Fibroblast of the aortic adventitia (primary cell): Measurements from ENCODE around the gene C5AR2. TPM values are rescaled to one million over a fixed set of nuclear protein-coding genes. Genes with fewer than 3 reads are reported as not detected.

Experiments
- DNase-seq: peaks from one replicate; pipeline ENCODE4 v3.0.0-alpha.2; 2010; ENCODE audit warnings: low read depth
- H3K4me3 ChIP-seq: 2 replicates; pipeline ENCODE4 v1.5.1; 2011; ENCODE audit warnings: low read depth, mild to moderate bottlenecking, control low read depth, low read length, moderate library complexity
- total RNA-seq: library from RNA; depleted of rRNA; stranded (reverse); fragments of >200 nt; gene quantifications from 2 replicates; pipeline ENCODE4 v1.2.3, GENCODE V29; 2012; ENCODE audit warnings: low replicate concordance
- TF ChIP-seq, protein P1 (sequence below): IDR thresholded peaks from 2 replicates; pipeline ENCODE4 v1.5.1; 2011; ENCODE audit warnings: mild to moderate bottlenecking, low read length, control low read depth, inconsistent platforms; ENCODE audit not compliant: insufficient read depth

C5AR2 gene
- total RNA-seq, 1 donor = 0.63 TPM

GRCh38 chr19:47372603-47373002 lies 40.6 kb downstream of the C5AR2 start:
- TF ChIP-seq, protein P1, sequence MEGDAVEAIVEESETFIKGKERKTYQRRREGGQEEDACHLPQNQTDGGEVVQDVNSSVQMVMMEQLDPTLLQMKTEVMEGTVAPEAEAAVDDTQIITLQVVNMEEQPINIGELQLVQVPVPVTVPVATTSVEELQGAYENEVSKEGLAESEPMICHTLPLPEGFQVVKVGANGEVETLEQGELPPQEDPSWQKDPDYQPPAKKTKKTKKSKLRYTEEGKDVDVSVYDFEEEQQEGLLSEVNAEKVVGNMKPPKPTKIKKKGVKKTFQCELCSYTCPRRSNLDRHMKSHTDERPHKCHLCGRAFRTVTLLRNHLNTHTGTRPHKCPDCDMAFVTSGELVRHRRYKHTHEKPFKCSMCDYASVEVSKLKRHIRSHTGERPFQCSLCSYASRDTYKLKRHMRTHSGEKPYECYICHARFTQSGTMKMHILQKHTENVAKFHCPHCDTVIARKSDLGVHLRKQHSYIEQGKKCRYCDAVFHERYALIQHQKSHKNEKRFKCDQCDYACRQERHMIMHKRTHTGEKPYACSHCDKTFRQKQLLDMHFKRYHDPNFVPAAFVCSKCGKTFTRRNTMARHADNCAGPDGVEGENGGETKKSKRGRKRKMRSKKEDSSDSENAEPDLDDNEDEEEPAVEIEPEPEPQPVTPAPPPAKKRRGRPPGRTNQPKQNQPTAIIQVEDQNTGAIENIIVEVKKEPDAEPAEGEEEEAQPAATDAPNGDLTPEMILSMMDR = no peak
- no peak overlapping the region for H3K4me3 ChIP-seq
- DNase-seq = no peak

DNA sequence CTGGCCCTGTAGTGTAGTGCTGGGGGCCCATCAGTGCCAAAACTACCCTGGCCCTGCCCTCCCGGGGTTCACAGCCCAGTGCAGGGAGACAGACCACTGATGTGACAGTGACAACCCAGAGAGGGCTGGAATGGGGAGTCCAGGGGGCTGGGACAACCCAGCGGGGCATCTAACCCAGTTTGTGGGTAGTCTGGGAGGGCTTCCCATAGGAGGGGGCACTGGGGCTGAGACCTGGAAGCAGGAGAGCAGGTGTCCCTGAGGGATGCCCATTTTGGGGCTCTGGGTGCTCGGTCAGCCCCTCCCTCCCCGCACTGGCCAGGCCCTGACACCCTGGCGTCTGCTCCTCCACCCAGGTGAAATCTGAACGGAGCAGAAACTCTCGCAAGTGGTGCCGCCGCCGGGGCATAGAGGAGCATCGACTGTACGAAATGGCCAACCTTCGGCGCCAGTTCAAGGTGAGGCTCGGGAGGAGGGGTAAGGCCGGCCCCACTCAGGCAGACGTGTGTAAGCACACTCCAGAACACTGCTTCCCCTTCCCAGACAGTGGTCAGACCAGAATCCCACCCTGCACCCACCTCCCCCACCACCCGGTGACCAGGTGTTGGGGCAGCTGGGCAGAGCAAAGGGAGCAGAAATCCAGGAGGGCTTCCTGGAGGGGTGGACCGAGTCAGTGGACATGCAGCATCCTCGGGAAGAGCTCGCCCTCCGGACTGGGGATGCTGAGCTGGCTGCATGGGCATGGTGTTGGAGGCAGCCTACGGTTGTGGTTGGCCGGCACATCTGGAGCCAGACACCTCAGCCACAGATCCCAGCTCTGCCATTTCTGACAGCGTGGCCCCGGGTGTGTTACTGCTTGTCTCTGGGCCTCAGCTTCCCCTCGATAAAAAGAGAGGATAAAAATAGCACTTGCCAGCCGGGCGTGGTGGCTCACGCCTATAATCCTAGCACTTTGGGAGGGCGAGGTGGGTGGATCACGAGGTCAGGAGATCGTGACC lies 41.6 kb downstream of the C5AR2 start:
- TF ChIP-seq, protein P1 = no peak
- no peak overlapping the region for H3K4me3 ChIP-seq
- DNase-seq = no peak

- TF ChIP-seq, protein P1 = no peak
- no peak for DNase-seq
- H3K4me3 ChIP-seq = no peak overlapping the region
Observed at GRCh38 chr19:47374876-47375693, 43.1 kb downstream of the C5AR2 start.

DNA sequence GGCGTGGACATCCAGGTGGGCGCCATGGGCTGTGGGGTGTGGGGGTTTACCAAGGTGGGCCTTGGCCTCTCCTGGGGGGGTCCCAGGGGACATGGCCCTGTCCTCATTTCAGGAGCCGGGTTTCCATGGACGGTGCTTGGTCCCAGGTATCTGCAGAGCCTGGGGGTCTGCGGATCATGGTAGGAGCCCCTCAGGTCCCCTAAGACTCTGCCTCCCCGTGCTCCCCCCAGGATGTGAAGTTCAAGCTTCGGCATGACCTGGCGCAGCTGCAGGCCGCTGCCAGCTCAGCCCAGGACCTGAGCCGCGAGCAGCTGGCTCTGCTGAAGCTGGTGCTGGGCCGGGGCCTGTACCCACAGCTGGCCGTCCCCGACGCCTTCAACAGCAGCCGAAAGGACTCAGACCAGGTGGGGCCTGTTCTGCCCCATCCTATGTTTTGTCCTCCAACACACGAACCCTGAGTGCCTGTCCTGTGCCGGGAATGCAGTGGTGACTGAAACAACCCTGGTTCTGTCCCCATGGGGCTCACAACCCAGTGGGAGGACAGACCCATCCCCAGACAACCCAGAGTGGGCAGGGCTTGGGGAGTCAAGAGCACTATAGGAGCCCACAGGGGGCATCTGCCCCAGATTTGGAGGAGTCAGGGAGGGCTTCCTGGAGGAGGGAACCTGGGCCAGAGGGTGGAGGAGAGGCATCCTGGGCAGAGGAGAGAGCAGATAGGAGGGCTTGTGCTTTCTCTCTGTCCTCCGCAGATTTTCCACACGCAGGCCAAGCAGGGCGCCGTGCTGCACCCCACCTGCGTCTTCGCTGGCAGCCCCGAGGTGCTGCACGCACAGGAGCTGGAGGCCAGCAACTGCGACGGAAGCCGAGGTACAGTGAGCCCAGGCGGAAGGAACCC lies 44.0 kb downstream of the C5AR2 start:
- DNase-seq = no peak
- no peak overlapping the region for H3K4me3 ChIP-seq
- TF ChIP-seq, protein P1 = no peak

GRCh38 chr19:47376589-47377144 lies 44.7 kb downstream of the C5AR2 start:
- TF ChIP-seq, protein P1 = no peak
- no peak for DNase-seq
- no peak overlapping the region for H3K4me3 ChIP-seq

DNA sequence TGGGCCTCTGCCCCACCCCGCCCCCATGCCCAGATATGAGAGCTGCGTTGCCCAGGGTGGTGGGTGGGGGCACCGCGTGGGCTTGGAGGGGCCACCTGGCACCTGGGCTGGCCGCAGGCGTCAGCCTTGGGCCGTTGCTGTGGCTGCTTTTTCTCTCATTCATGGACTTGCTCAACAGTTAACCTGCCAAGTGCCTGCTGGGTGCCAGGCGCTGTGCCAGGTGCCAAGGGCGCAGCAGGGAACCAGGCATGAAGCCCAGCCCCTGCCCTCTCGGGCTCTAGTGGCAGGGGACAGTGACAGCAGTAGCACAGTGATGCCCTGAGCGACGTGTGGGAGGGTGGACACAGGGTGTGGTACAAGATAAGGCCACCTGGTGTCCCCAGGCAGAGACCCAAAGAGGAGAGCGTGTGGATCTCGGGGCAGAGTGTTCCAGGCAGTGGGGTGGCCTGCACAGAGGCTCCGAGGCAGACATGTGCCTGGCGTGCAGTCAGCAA lies 45.3 kb downstream of the C5AR2 start:
- TF ChIP-seq, protein P1 = no peak
- DNase-seq = no peak
- no peak overlapping the region for H3K4me3 ChIP-seq
